Activated effector memory CD4-positive, alpha-beta T cell treated with Interleukin-2 at 50 U/mL for 16 hours (primary cell): ENCODE data around the gene TRPM8.

Source experiments
- DNase-seq: peaks from one replicate; pipeline ENCODE4 v3.0.0-alpha.2; 2020

Gene TRPM8

GRCh38 chr2:234003972-234004617 lies 86.9 kb downstream of the TRPM8 start:
- DNase-seq: no peak

GRCh38 chr2:234005126-234005525 lies 88.0 kb downstream of the TRPM8 start:
- DNase-seq: no peak

- no peak for DNase-seq
Measured at GRCh38 chr2:234006501-234006900, 89.3 kb downstream of the TRPM8 start.

- no peak for DNase-seq
Measured at GRCh38 chr2:234014427-234014826, 97.3 kb downstream of the TRPM8 start.

- DNase-seq: no peak
Measured at GRCh38 chr2:234015861-234016260, 98.7 kb downstream of the TRPM8 start.

- no peak for DNase-seq
Measured at GRCh38 chr2:234019896-234020295, 102.7 kb downstream of the TRPM8 start.

- no peak for DNase-seq
Measured at GRCh38 chr2:234020332-234020731, 103.2 kb downstream of the TRPM8 start.

GRCh38 chr2:234022424-234022823 lies 105.3 kb downstream of the TRPM8 start:
- DNase-seq: no peak

GRCh38 chr2:234024304-234024703 lies 107.1 kb downstream of the TRPM8 start:
- DNase-seq: no peak

GRCh38 chr2:234025466-234025865 lies 108.3 kb downstream of the TRPM8 start:
- DNase-seq: peak; percentile 8

GRCh38 chr2:234025891-234026401 lies 108.8 kb downstream of the TRPM8 start:
- DNase-seq: no peak

GRCh38 chr2:234026693-234027254 lies 109.6 kb downstream of the TRPM8 start:
- no peak for DNase-seq

- DNase-seq: no peak
Measured at GRCh38 chr2:234027641-234028040, 110.5 kb downstream of the TRPM8 start.

- no peak for DNase-seq
Measured at GRCh38 chr2:234029150-234029733, 112.1 kb downstream of the TRPM8 start.

GRCh38 chr2:234031207-234031606 lies 114.0 kb downstream of the TRPM8 start:
- DNase-seq: no peak

GRCh38 chr2:234032279-234032856 lies 115.2 kb downstream of the TRPM8 start:
- peak; percentile 24 for DNase-seq

GRCh38 chr2:234033174-234033573 lies 116.0 kb downstream of the TRPM8 start:
- no peak for DNase-seq

GRCh38 chr2:234033885-234034284 lies 116.7 kb downstream of the TRPM8 start:
- no peak for DNase-seq

- DNase-seq: no peak
Measured at GRCh38 chr2:234038076-234038802, 121.1 kb downstream of the TRPM8 start.

GRCh38 chr2:234044157-234044556 lies 127.0 kb downstream of the TRPM8 start:
- DNase-seq: no peak

GRCh38 chr2:234046521-234046920 lies 129.3 kb downstream of the TRPM8 start:
- DNase-seq: no peak

- DNase-seq: no peak
Measured at GRCh38 chr2:234047361-234047760, 130.2 kb downstream of the TRPM8 start.

- DNase-seq: no peak
Measured at GRCh38 chr2:234048049-234048448, 130.9 kb downstream of the TRPM8 start.
